ENCODE measurements around the gene DYNLL1. TPM values are rescaled to one million over a fixed set of nuclear protein-coding genes. Genes with fewer than 3 reads are reported as not detected.
A peak's percentile ranks its signal among the peaks of the same experiment; 100 is the strongest.
"Not testable (repeated sequence)": the region's sequence is repeated elsewhere in the genome, so short reads cannot be mapped to it uniquely, and the experiment has no call there.

The DYNLL1 gene
- total RNA-seq, 1 experiment from 2014 or later = 618 TPM

GRCh38 chr12:120529641-120530417 lies 33.9 kb downstream of the DYNLL1 start:
- no peak overlapping the region for H3K18ac ChIP-seq (ENCODE audit: insufficient read length, low read depth, low read length)
- H3K27ac ChIP-seq (ENCODE audit: insufficient read length, low read depth, low read length) = peak overlapping the region; percentile 22
- DNase-seq = peak; percentile 42
- H4K8ac ChIP-seq (replicated peaks; ENCODE audit: insufficient read length, low read depth, low read length) = no peak overlapping the region
- no peak overlapping the region for H3K14ac ChIP-seq (ENCODE audit: insufficient read depth, low read length)
- Mint-ChIP-seq H3K27me3 (ENCODE audit: low read depth) (no peaks in the 10 kb centered on the region), H3K4me3 (peak overlapping the region; percentile 99 to 100), H3K27ac (peak overlapping the region; percentile 99 to 100 (median 100)), H3K4me1 (peaks cover 11% of the 10 kb centered on the region in 2 experiments), H3K9me3 (no peaks in the 10 kb centered on the region), H3K36me3 (ENCODE audit: insufficient read depth in 1 of 3, low read depth in 3 of 3) (peaks cover 0 to 7% (median 5%) of the 10 kb centered on the region in 3 experiments; a peak in 5 of 7 replicates)
- no peak overlapping the region for H2BK15ac ChIP-seq (ENCODE audit: low read depth, low read length)
- H3K23ac ChIP-seq (ENCODE audit: insufficient read length, low read depth, low read length) = no peak overlapping the region
- H2AFZ ChIP-seq (ENCODE audit: low read length) = no peak overlapping the region
- H3K79me2 ChIP-seq (ENCODE audit: insufficient read depth, low read length) = peaks cover 1% of the 10 kb centered on the region; the same call in 1 of the 2 replicates
- no peak overlapping the region for H4K91ac ChIP-seq (ENCODE audit: insufficient read length, low read depth, low read length)
- H3K27me3 ChIP-seq (ENCODE audit: insufficient read depth, low read length) = no peaks in the 10 kb centered on the region
- H2BK12ac ChIP-seq (ENCODE audit: insufficient read length, low read depth, low read length) = no peak overlapping the region
- no peak overlapping the region for H4K5ac ChIP-seq (ENCODE audit: insufficient read length, low read depth, low read length)
- H3K56ac ChIP-seq (ENCODE audit: insufficient read length, low read depth, low read length) = no peak overlapping the region
- H2BK120ac ChIP-seq (ENCODE audit: low read depth, low read length, poor library complexity, severe bottlenecking) = no peak overlapping the region
- no peak overlapping the region for H2BK20ac ChIP-seq (ENCODE audit: low read depth, low read length, poor library complexity, severe bottlenecking)
- peak overlapping the region; percentile 91 for H3K4me2 ChIP-seq (ENCODE audit: insufficient read depth, insufficient read length, low read length)
- H3K23me2 ChIP-seq (ENCODE audit: insufficient read length, low read depth, low read length, poor library complexity, severe bottlenecking) = peaks cover 8% of the 10 kb centered on the region
- H3K79me1 ChIP-seq (ENCODE audit: insufficient read depth, low read depth, low read length, poor library complexity, severe bottlenecking) = no peaks in the 10 kb centered on the region
- no peak overlapping the region for H3K9ac ChIP-seq (ENCODE audit: extremely low read depth, insufficient read length, low read length)
- no peak overlapping the region for H3K4ac ChIP-seq (ENCODE audit: low read depth, low read length)
- no peak overlapping the region for H2BK5ac ChIP-seq (ENCODE audit: insufficient read length, low read length)
- TF ChIP-seq CTCF (conservative IDR thresholded peaks at IDR 0.05) = no peak
- WGBS (ENCODE audit: extremely low coverage, insufficient read length, low lambda C conversion rate) = no CpG with 5 or more reads among the region's 19 CpGs
- H4K20me1 ChIP-seq (ENCODE audit: control insufficient read depth, insufficient read depth, insufficient read length) = no peaks in the 10 kb centered on the region
- H3T11ph ChIP-seq (ENCODE audit: low read length) = no peak overlapping the region
- H3K4me1 ChIP-seq (ENCODE audit: insufficient read depth, low read length) = no peaks in the 10 kb centered on the region
- no peaks in the 10 kb centered on the region for H3K9me3 ChIP-seq (ENCODE audit: control insufficient read depth, low read depth, low read length)
- no peak overlapping the region for H2AK5ac ChIP-seq (ENCODE audit: insufficient read length, low read length)

GRCh38 chr12:120530418-120530761 lies 34.5 kb downstream of the DYNLL1 start:
- not testable (repeated sequence) for H3K79me2 ChIP-seq (ENCODE audit: insufficient read depth, low read length); H3K27ac Mint-ChIP-seq; H3K14ac ChIP-seq (ENCODE audit: insufficient read depth, low read length); H3K79me1 ChIP-seq (ENCODE audit: insufficient read depth, low read depth, low read length, poor library complexity, severe bottlenecking); H4K8ac ChIP-seq (replicated peaks; ENCODE audit: insufficient read length, low read depth, low read length); H3K4me2 ChIP-seq (ENCODE audit: insufficient read depth, insufficient read length, low read length); H3K4ac ChIP-seq (ENCODE audit: low read depth, low read length); H3K56ac ChIP-seq (ENCODE audit: insufficient read length, low read depth, low read length); H2BK120ac ChIP-seq (ENCODE audit: low read depth, low read length, poor library complexity, severe bottlenecking); H3T11ph ChIP-seq (ENCODE audit: low read length); H3K18ac ChIP-seq (ENCODE audit: insufficient read length, low read depth, low read length); H2AFZ ChIP-seq (ENCODE audit: low read length); H2BK5ac ChIP-seq (ENCODE audit: insufficient read length, low read length); H4K20me1 ChIP-seq (ENCODE audit: control insufficient read depth, insufficient read depth, insufficient read length); H3K9me3 Mint-ChIP-seq; H3K27me3 Mint-ChIP-seq (ENCODE audit: low read depth); H2BK15ac ChIP-seq (ENCODE audit: low read depth, low read length); H4K91ac ChIP-seq (ENCODE audit: insufficient read length, low read depth, low read length); H3K4me1 ChIP-seq (ENCODE audit: insufficient read depth, low read length); H3K23ac ChIP-seq (ENCODE audit: insufficient read length, low read depth, low read length); H3K9ac ChIP-seq (ENCODE audit: extremely low read depth, insufficient read length, low read length); DNase-seq; H2BK20ac ChIP-seq (ENCODE audit: low read depth, low read length, poor library complexity, severe bottlenecking); H4K5ac ChIP-seq (ENCODE audit: insufficient read length, low read depth, low read length); H2BK12ac ChIP-seq (ENCODE audit: insufficient read length, low read depth, low read length); H3K36me3 Mint-ChIP-seq (ENCODE audit: insufficient read depth in 1 of 3, low read depth in 3 of 3); H3K27ac ChIP-seq (ENCODE audit: insufficient read length, low read depth, low read length); H2AK5ac ChIP-seq (ENCODE audit: insufficient read length, low read length); H3K9me3 ChIP-seq (ENCODE audit: control insufficient read depth, low read depth, low read length); H3K27me3 ChIP-seq (ENCODE audit: insufficient read depth, low read length)
- H3K4me1 Mint-ChIP-seq = peaks cover 15% of the 10 kb centered on the region in 2 experiments
- peaks cover 14% of the 10 kb centered on the region for H3K23me2 ChIP-seq (ENCODE audit: insufficient read length, low read depth, low read length, poor library complexity, severe bottlenecking)
- H3K4me3 Mint-ChIP-seq = 0 out of 5 replicates have a peak overlapping the region, but pooled peaks of 1 of the 2 experiments have one; percentile 100
